BE2C (cell line): ENCODE results near the gene SLC35B1.

Experiments
- DNase-seq: peaks from one replicate; pipeline ENCODE4 v3.0.0-alpha.2; 2020
- H3K27me3 ChIP-seq: fragments of 250-450 bp; sonication (Bioruptor Pico); 2 replicates; pipeline ENCODE4 v1.5.1; 2020; ENCODE audit warnings: mild to moderate bottlenecking
- H3K36me3 ChIP-seq: fragments of 250-450 bp; sonication (Bioruptor Pico); 2 replicates; pipeline ENCODE4 v1.5.1; 2020; ENCODE audit warnings: mild to moderate bottlenecking
- H3K4me1 ChIP-seq: fragments of 250-450 bp; sonication (Bioruptor Pico); 2 replicates; pipeline ENCODE4 v1.5.1; 2020
- H3K4me3 ChIP-seq: 2 replicates; pipeline ENCODE4 v1.5.1; 2011; ENCODE audit warnings: low read depth, low read length
- H3K9me3 ChIP-seq: fragments of 250-450 bp; sonication (Bioruptor Pico); 2 replicates; pipeline ENCODE4 v1.5.1; 2020
- TF ChIP-seq, protein P1 (sequence below): IDR thresholded peaks from 2 replicates; pipeline ENCODE4 v1.5.1; 2012; ENCODE audit warnings: mild to moderate bottlenecking, low read depth, low read length

The SLC35B1 gene

DNA sequence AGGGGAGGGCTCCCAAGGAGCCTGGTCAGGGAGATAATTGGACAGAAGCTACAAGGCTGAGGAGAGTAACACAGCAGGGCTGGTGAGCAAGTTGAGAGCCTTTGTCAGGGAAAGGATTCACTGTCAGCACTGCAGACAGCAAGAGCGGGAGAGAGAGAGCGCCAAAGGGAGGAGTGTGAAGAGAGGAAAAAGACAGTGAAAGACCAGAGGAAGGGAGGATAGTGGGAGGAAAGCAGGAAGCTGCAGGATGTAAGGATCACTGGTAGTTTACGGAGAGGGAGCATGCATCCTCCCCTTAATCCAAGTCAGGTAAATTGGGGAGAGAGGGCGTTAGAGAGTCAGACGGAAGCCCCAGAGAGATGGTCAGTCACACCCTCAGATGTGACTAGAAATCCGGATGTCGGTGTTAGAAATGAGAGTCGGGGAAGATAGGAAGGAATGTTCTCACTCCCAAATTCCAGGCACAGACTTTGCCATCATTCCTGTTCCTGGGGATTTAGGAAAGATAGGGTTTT is 16.0 kb downstream of the SLC35B1 start:
- DNase-seq = no peak
- TF ChIP-seq, protein P1, sequence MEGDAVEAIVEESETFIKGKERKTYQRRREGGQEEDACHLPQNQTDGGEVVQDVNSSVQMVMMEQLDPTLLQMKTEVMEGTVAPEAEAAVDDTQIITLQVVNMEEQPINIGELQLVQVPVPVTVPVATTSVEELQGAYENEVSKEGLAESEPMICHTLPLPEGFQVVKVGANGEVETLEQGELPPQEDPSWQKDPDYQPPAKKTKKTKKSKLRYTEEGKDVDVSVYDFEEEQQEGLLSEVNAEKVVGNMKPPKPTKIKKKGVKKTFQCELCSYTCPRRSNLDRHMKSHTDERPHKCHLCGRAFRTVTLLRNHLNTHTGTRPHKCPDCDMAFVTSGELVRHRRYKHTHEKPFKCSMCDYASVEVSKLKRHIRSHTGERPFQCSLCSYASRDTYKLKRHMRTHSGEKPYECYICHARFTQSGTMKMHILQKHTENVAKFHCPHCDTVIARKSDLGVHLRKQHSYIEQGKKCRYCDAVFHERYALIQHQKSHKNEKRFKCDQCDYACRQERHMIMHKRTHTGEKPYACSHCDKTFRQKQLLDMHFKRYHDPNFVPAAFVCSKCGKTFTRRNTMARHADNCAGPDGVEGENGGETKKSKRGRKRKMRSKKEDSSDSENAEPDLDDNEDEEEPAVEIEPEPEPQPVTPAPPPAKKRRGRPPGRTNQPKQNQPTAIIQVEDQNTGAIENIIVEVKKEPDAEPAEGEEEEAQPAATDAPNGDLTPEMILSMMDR = no peak
- peaks cover 16% of the 10 kb centered on the region for H3K27me3 ChIP-seq
- H3K9me3 ChIP-seq = no peaks in the 10 kb centered on the region
- H3K4me1 ChIP-seq = no peaks in the 10 kb centered on the region
- no peaks in the 10 kb centered on the region for H3K36me3 ChIP-seq
- H3K4me3 ChIP-seq = no peak overlapping the region

DNA sequence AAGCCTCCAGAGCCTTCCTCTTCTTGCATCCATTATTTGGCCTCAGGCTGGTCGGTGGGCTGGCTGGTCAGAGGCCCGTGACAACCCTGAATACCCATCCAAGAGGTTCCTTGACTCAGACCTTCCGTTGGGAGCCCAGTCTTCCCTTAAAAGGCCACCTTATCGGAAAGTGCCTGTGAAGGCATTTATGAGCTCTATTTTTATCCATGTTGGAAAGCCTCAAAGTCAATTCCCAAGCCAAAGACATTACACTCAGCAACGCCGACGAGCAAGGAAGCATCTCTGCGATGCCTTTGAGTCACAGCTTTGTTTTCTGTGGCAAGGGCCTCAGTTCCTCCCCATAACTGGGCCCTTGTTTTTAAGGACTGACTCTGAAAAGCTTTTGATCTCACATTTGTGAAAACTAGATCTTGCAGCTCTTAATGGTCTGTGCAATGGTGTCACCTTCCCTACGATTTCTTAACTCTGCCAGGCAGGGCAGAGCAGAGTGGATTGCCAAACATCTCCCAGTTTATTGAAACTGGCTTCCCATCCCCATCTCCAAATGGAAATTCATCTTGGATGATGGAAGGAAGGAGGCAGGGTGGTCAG is 16.6 kb downstream of the SLC35B1 start:
- Histone ChIP-seq H3K27me3 (peaks cover 16% of the 10 kb centered on the region), H3K4me1 (no peaks in the 10 kb centered on the region), H3K9me3 (no peaks in the 10 kb centered on the region), H3K36me3 (no peaks in the 10 kb centered on the region), H3K4me3 (no peak overlapping the region)
- no peak for DNase-seq
- TF ChIP-seq, protein P1 = no peak

- Histone ChIP-seq H3K4me3 (no peak overlapping the region), H3K9me3 (no peaks in the 10 kb centered on the region), H3K27me3 (peaks cover 16% of the 10 kb centered on the region), H3K4me1 (no peaks in the 10 kb centered on the region), H3K36me3 (no peaks in the 10 kb centered on the region)
- DNase-seq = no peak
- TF ChIP-seq, protein P1 = no peak
Measured at GRCh38 chr17:49690256-49690655, 17.5 kb downstream of the SLC35B1 start.

GRCh38 chr17:49688848-49689247 is 18.9 kb downstream of the SLC35B1 start:
- Histone ChIP-seq H3K4me3 (no peak overlapping the region), H3K36me3 (no peaks in the 10 kb centered on the region), H3K9me3 (no peaks in the 10 kb centered on the region), H3K27me3 (peaks cover 16% of the 10 kb centered on the region), H3K4me1 (no peaks in the 10 kb centered on the region)
- TF ChIP-seq, protein P1 = no peak
- DNase-seq = no peak

DNA sequence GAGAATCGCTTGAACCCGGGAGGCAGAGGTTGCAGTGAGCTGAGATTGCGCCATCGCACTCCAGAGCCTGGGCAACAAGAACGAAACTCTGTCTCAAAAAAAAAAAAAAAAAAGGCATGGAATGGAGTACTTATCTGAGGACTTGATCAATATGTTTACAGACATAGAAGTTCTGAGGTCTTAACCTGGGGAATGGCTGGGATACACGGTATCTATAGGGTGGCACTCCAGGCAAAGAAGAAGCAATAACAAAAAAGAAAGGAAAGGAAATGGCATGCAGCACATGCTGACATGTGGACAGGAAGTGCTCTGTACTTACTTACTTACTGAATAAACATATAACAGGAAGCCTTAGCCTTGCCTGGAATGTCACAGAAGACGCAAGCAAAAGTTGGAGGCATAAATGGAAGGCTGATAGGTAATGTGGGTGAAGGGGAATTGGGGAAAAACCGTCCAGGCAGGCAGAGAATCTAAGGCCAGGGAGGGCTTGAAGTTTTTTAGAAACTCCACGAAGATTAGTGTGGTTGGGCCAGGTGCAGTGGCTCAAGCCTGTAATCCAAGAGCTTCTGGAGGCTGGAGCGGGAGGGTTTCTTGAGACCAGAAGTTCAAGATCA is 19.8 kb downstream of the SLC35B1 start:
- TF ChIP-seq, protein P1 = no peak
- Histone ChIP-seq H3K36me3 (no peaks in the 10 kb centered on the region), H3K4me3 (no peak overlapping the region), H3K4me1 (no peaks in the 10 kb centered on the region), H3K27me3 (peaks cover 17% of the 10 kb centered on the region), H3K9me3 (no peaks in the 10 kb centered on the region)
- DNase-seq = no peak
